SK-N-MC (cell line): ENCODE results near the gene TMEM106C.

Source experiments
- EZH2 ChIP-seq: fragments of 200-600 bp; sonication (generic); IDR thresholded peaks from one replicate; pipeline ENCODE4 v1.6.1; 2017; ENCODE audit warnings: antibody characterized with exemption
- POLR2AphosphoS5 ChIP-seq: IDR thresholded peaks from 2 replicates; pipeline ENCODE4 v1.6.1; 2012; ENCODE audit warnings: mild to moderate bottlenecking, low read depth, low read length, borderline replicate concordance

DNA sequence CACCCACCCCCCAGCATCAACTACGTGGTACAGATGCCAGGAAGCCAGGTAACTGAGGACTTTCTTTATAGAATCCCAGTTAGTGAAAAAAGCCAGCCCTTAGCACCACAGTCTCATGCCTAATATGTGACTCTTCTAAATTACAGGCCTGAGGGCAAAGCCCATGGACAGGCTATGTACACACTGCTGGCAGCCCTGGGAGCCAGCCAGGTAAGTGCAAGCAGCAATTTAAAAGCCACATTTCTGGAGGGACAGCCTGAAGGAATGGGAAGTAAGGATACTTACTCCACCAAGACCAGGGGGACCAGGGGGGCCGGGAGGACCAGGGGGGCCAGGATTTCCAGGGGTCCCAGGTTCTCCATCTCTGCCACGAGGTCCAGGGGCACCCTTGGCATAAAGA, 33.9 kb downstream of the TMEM106C start:
- TF ChIP-seq POLR2AphosphoS5 (no peak), EZH2 (no peak)
